ENCODE data around the gene RIC3. TPM values are rescaled to one million over a fixed set of nuclear protein-coding genes. Genes with fewer than 3 reads are reported as not detected.
A peak's percentile ranks its signal among the peaks of the same experiment; 100 is the strongest.

The RIC3 gene
- total RNA-seq, 2 donors from 2014 or later = 1.4 to 3.3 TPM

GRCh38 chr11:8062781-8063257 lies 106.0 kb downstream of the RIC3 start:
- intact Hi-C loops (cut with DNase I, micrococcal nuclease) = no loop called here
- ATAC-seq = no peak
- DNase-seq = no peak

DNA sequence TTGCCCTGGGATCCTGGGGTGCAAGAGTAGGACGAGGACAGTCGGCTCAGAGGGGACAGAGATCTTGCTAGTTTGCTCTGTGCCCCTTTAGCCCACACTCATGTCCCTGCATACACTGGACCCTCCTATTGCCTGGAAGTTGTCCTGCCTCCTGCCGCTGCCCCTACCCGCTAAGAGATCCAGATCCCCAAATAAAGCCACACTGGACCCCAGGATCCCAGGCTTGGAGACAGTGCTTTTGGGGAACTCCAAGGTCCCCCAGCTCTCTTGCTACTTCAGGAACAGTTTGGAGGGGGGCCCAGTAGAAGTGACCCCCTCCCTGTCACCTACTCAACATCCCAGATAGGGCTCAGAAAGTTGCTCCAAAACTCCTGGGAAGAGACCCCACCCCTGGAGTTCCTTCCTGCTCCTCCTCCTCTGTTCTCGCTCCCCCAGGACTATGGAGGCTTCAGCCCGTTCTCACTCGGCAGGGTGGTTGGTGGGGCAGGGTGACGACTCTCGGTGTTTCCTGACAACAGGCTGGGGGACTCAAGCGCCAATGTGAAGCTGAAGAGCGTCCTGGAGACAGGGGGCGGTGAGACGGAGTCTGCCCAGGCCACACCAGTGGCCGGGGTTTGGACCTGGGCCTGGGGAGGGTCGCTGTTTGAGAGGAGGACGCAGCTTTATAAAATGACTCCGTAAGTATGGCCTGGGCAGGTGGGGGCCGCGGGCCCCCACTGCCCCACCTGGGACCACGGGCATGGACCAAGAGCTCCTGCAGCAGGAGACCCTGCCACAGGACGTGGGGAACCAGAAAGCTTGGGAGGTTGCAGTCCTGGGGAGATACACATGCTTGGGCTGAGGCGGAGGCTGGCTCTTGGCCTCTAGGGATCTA lies 107.0 kb downstream of the RIC3 start:
- ATAC-seq (no peak), DNase-seq (no peak)
- intact Hi-C loops (cut with DNase I, micrococcal nuclease) = no loop called here

DNA sequence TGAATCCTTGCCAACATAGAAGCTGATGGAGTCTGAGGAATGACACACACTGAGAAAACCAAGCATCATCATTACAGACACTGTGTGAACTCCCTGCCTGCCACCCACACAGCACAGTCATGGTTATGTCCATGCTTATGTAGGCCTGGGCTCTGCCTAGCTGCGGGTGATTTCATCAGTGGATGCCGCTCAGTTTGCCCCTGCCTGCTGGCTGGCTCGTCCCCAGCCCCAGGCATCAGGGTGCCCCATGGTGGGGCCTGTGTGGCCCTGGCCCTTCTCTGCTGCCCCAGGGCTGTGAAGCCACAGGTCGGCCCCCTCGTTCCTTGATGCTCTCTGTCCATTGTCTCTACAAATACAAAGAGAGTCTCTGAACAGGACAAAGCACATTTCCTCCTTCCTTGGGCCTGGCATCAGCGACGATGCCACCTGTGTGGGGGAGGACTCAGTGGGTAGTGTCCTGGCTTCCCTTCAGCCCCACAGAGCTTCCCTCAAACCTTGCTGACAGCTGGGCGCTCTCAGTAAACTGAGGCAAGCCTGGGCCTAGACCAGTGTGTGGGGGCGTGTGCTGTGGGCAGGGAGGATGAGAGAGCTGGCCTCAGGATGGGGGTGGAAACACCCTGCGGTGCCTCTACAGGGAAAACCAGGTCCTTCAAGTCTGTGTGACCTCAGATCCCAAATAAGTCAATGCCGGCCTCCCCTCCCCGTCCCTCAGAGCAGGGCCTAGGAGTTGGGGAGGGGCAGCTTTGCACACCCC lies 107.8 kb downstream of the RIC3 start:
- no peak for DNase-seq
- intact Hi-C loops (cut with DNase I, micrococcal nuclease) = no loop called here
- ATAC-seq = no peak

- no peak for DNase-seq
- intact Hi-C loops (cut with DNase I, micrococcal nuclease) = no loop called here
- no peak for ATAC-seq
These were observed 108.6 kb downstream of the RIC3 start for GRCh38 chr11:8060146-8060719.

DNA sequence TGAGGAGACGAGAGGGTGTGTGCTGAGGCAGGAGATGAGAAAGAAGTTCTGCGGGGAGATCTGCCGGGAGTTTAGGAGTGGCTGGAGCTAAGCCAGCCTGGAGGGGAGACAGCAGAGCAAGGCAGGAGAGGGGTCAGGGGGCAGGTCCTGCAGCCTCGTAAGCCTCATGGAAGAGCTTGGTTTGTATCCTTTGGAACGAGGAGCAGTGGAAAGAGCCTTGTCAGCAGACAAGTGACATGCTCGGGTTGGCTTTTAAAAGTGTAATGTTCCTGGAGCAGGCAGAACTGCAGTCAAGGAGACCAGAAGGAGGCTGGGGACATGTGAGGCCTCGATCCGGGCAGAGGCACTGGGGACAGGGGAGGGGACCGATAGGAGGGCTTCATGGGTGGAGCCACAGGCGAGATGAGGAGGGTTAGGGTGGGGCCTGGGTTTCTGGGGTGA lies 109.2 kb downstream of the RIC3 start:
- DNase-seq (no peak), ATAC-seq (no peak)
- intact Hi-C loops (cut with DNase I, micrococcal nuclease) = no loop called here

- DNase-seq = peak in 1 of 2 donors; percentile 11
- no peak for ATAC-seq
- intact Hi-C loops (cut with DNase I, micrococcal nuclease) = no loop called here
These were observed 109.8 kb downstream of the RIC3 start for GRCh38 chr11:8059030-8059429.

DNA sequence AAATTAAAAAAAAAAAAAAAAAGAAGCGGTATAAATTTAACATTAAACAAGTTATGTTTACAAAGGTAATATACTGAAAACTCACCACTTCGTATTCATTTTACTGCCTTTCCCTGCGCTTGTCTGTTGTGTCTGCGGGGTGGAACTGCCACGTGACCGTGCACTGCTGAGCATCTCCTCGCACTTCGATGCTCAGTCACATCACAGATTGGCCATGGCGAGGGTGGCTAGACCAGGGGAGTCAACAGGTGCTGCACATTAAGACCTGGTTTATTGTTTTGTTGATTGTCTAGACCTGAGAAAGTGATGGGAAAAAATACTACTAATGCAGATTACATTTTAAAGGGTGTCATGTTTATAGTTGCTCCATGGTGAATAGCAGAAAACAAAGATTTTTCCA lies 110.6 kb downstream of the RIC3 start:
- no peak for ATAC-seq
- DNase-seq = no peak
- intact Hi-C loops (cut with DNase I, micrococcal nuclease) = no loop called here

- peak in 1 of 2 donors; percentile 60 for DNase-seq
- ATAC-seq = peak; percentile 20
- intact Hi-C loops (cut with DNase I, micrococcal nuclease) = no loop called here
These were observed 111.9 kb downstream of the RIC3 start for GRCh38 chr11:8056810-8057463.

Other genes starting within 250 kb of the RIC3 start
- gene OR10A6, start 237.8 kb downstream of the RIC3 start, total RNA-seq = not detected
- gene OR10A3, start 227.3 kb downstream of the RIC3 start, total RNA-seq = not detected
- not detected for gene NLRP10, start 203.6 kb downstream of the RIC3 start, total RNA-seq
- 100 to 1,000 TPM; 198 to 218 TPM for gene EIF3F, start 181.7 kb downstream of the RIC3 start, total RNA-seq
- 1 to 10 TPM in 1 of 2 donors, under 1 TPM in 1; 0.89 to 2.2 TPM for gene TUB, start 87.8 kb downstream of the RIC3 start, total RNA-seq
- gene LMO1, start 94.9 kb upstream of the RIC3 start, total RNA-seq = not detected